Middle frontal gyrus (tissue), 1 donor: ENCODE results near the gene SPATC1L.
"Not testable (repeated sequence)": the region's sequence is repeated elsewhere in the genome, so short reads cannot be mapped to it uniquely, and the experiment has no call there.

Experiments
- DNase-seq: peaks from one replicate; pipeline ENCODE4 v3.0.0-alpha.2; 2015; ENCODE audit warnings: low spot score; ENCODE audit errors: extremely low spot score

Gene SPATC1L

GRCh38 chr21:46184625-46185555 lies 631 bp upstream of the SPATC1L start:
- DNase-seq: peak; percentile 9

- DNase-seq: not testable (repeated sequence)
Measured at GRCh38 chr21:46183337-46183909, 836 bp downstream of the SPATC1L start.

GRCh38 chr21:46182548-46183336 lies 1.5 kb downstream of the SPATC1L start:
- no peak for DNase-seq

- no peak for DNase-seq
Measured at GRCh38 chr21:46181953-46182547, 2.2 kb downstream of the SPATC1L start.

- DNase-seq: no peak
Measured at GRCh38 chr21:46181436-46181835, 2.8 kb downstream of the SPATC1L start.

- no peak for DNase-seq
Measured at GRCh38 chr21:46180778-46181391, 3.4 kb downstream of the SPATC1L start.

- no peak for DNase-seq
Measured at GRCh38 chr21:46180079-46180722, 4.1 kb downstream of the SPATC1L start.

- no peak for DNase-seq
Measured at GRCh38 chr21:46179708-46180078, 4.6 kb downstream of the SPATC1L start.

GRCh38 chr21:46178961-46179360 lies 5.3 kb downstream of the SPATC1L start:
- no peak for DNase-seq

- not testable (repeated sequence) for DNase-seq
Measured at GRCh38 chr21:46176443-46177129, 7.7 kb downstream of the SPATC1L start.

GRCh38 chr21:46173573-46173972 lies 10.7 kb downstream of the SPATC1L start:
- DNase-seq: no peak

GRCh38 chr21:46172863-46173528 lies 11.3 kb downstream of the SPATC1L start:
- DNase-seq: no peak

GRCh38 chr21:46171996-46172862 lies 12.0 kb downstream of the SPATC1L start:
- DNase-seq: no peak

GRCh38 chr21:46171585-46171984 lies 12.7 kb downstream of the SPATC1L start:
- DNase-seq: no peak

- DNase-seq: not testable (repeated sequence)
Measured at GRCh38 chr21:46170436-46171193, 13.6 kb downstream of the SPATC1L start.

- no peak for DNase-seq
Measured at GRCh38 chr21:46168659-46169386, 15.4 kb downstream of the SPATC1L start.

GRCh38 chr21:46168238-46168637 lies 16.0 kb downstream of the SPATC1L start:
- DNase-seq: no peak
